H9 (cell line): Measurements from ENCODE around the gene MED27. TPM values are rescaled to one million over a fixed set of nuclear protein-coding genes. Genes with fewer than 3 reads are reported as not detected.

Experiments
- DNase-seq: peaks from one replicate; pipeline ENCODE4 v3.0.0-alpha.2; 2017
- H2AFZ ChIP-seq: one replicate; pipeline ENCODE4 v1.6.1; 2013; ENCODE audit warnings: mild to moderate bottlenecking, low read length, control low read depth, moderate library complexity
- H2AK5ac ChIP-seq: 2 replicates; pipeline ENCODE4 v1.6.1; 2013; ENCODE audit warnings: low read length, control low read depth, mixed read lengths; ENCODE audit not compliant: insufficient read length
- H2BK120ac ChIP-seq: one replicate; pipeline ENCODE4 v1.6.1; 2013; ENCODE audit warnings: low read depth, mild to moderate bottlenecking, low read length, control low read depth, inconsistent platforms; ENCODE audit not compliant: poor library complexity, severe bottlenecking
- H2BK12ac ChIP-seq: 2 replicates; pipeline ENCODE4 v1.6.1; 2013; ENCODE audit warnings: low read length, control low read depth, mixed read lengths, low read depth; ENCODE audit not compliant: insufficient read length
- H2BK15ac ChIP-seq: 2 replicates; pipeline ENCODE4 v1.6.1; 2013; ENCODE audit warnings: low read depth, low read length, control low read depth
- H2BK20ac ChIP-seq: one replicate; pipeline ENCODE4 v1.6.1; 2013; ENCODE audit warnings: low read depth, mild to moderate bottlenecking, low read length, control low read depth, inconsistent platforms; ENCODE audit not compliant: poor library complexity, severe bottlenecking
- H2BK5ac ChIP-seq: 2 replicates; pipeline ENCODE4 v1.6.1; 2013; ENCODE audit warnings: low read length, control low read depth, mixed read lengths; ENCODE audit not compliant: insufficient read length
- H3K14ac ChIP-seq: 2 replicates; pipeline ENCODE4 v1.6.1; 2013; ENCODE audit warnings: low read length, control low read depth; ENCODE audit not compliant: insufficient read depth
- H3K18ac ChIP-seq: 2 replicates; pipeline ENCODE4 v1.6.1; 2013; ENCODE audit warnings: low read depth, mild to moderate bottlenecking, mixed read lengths, low read length, control low read depth; ENCODE audit not compliant: insufficient read length
- H3K23ac ChIP-seq: 2 replicates; pipeline ENCODE4 v1.6.1; 2013; ENCODE audit warnings: low read length, control low read depth, mixed read lengths, low read depth; ENCODE audit not compliant: insufficient read length
- H3K23me2 ChIP-seq: 2 replicates; pipeline ENCODE4 v1.6.1; 2013; ENCODE audit warnings: low read depth, mild to moderate bottlenecking, mixed read lengths, low read length, control low read depth; ENCODE audit not compliant: insufficient read length, poor library complexity, severe bottlenecking
- H3K27ac ChIP-seq: 2 replicates; pipeline ENCODE4 v1.5.1; 2013; ENCODE audit warnings: low read length, control low read depth, mixed read lengths, low read depth; ENCODE audit not compliant: insufficient read length
- H3K27me3 ChIP-seq: 2 replicates; pipeline ENCODE4 v1.6.1; 2013; ENCODE audit warnings: low read length, control low read depth, inconsistent platforms; ENCODE audit not compliant: insufficient read depth
- H3K4ac ChIP-seq: 2 replicates; pipeline ENCODE4 v1.6.1; 2013; ENCODE audit warnings: low read depth, mild to moderate bottlenecking, control low read depth, inconsistent platforms, low read length, moderate library complexity
- H3K4me1 ChIP-seq: 2 replicates; pipeline ENCODE4 v1.6.1; 2013; ENCODE audit warnings: low read length, control low read depth, inconsistent platforms; ENCODE audit not compliant: insufficient read depth
- H3K4me2 ChIP-seq: 2 replicates; pipeline ENCODE4 v1.6.1; 2013; ENCODE audit warnings: low read length, control low read depth, mixed read lengths; ENCODE audit not compliant: insufficient read length, insufficient read depth
- H3K56ac ChIP-seq: 2 replicates; pipeline ENCODE4 v1.6.1; 2013; ENCODE audit warnings: low read depth, mild to moderate bottlenecking, mixed read lengths, low read length, control low read depth; ENCODE audit not compliant: insufficient read length
- H3K79me1 ChIP-seq: 2 replicates; pipeline ENCODE4 v1.6.1; 2013; ENCODE audit warnings: low read depth, mild to moderate bottlenecking, moderate library complexity, low read length, control low read depth, inconsistent platforms; ENCODE audit not compliant: insufficient read depth, poor library complexity, severe bottlenecking
- H3K79me2 ChIP-seq: 2 replicates; pipeline ENCODE4 v1.6.1; 2013; ENCODE audit warnings: low read length, control low read depth, inconsistent platforms; ENCODE audit not compliant: insufficient read depth
- H3K9ac ChIP-seq: 2 replicates; pipeline ENCODE4 v1.6.1; 2013; ENCODE audit warnings: low read length, control low read depth, mixed read lengths; ENCODE audit not compliant: insufficient read length; ENCODE audit errors: extremely low read depth
- H3K9me3 ChIP-seq: one replicate; pipeline ENCODE4 v1.6.1; 2013; ENCODE audit warnings: low read depth, low read length, inconsistent platforms; ENCODE audit not compliant: control insufficient read depth
- H3T11ph ChIP-seq: one replicate; pipeline ENCODE4 v1.6.1; 2013; ENCODE audit warnings: mild to moderate bottlenecking, low read length, control low read depth, inconsistent platforms
- H4K20me1 ChIP-seq: one replicate; pipeline ENCODE4 v1.6.1; 2013; ENCODE audit not compliant: control insufficient read depth, insufficient read length, insufficient read depth
- H4K5ac ChIP-seq: 2 replicates; pipeline ENCODE4 v1.6.1; 2013; ENCODE audit warnings: low read depth, mild to moderate bottlenecking, mixed read lengths, low read length, control low read depth; ENCODE audit not compliant: insufficient read length
- H4K8ac ChIP-seq: replicated peaks from 2 replicates; pipeline ENCODE4 v1.6.1; 2013; ENCODE audit warnings: low read length, control low read depth, mixed read lengths, low read depth; ENCODE audit not compliant: insufficient read length
- H4K91ac ChIP-seq: 2 replicates; pipeline ENCODE4 v1.6.1; 2013; ENCODE audit warnings: low read depth, mild to moderate bottlenecking, moderate library complexity, mixed read lengths, low read length, control low read depth; ENCODE audit not compliant: insufficient read length
- H3K27ac Mint-ChIP-seq, 3 experiments: 2 replicates in 2 of 3; 3 replicates in 1 of 3; pipeline ENCODE4 v1.8.0; 2020 to 2021; ENCODE audit warnings: mixed read lengths in 3 of 3, mild to moderate bottlenecking in 1 of 3, moderate library complexity in 1 of 3
- H3K27me3 Mint-ChIP-seq: 2 replicates; pipeline ENCODE4 v1.8.0; 2021; ENCODE audit warnings: low read depth, mild to moderate bottlenecking, moderate library complexity, mixed read lengths
- H3K36me3 Mint-ChIP-seq, 3 experiments: 2 replicates in 2 of 3; 3 replicates in 1 of 3; pipeline ENCODE4 v1.8.0; 2020 to 2021; ENCODE audit warnings: low read depth in 3 of 3, mixed read lengths in 3 of 3; ENCODE audit not compliant: insufficient read depth in 1 of 3
- H3K4me1 Mint-ChIP-seq, 2 experiments: 2 replicates each; pipeline ENCODE4 v1.8.0; 2020; ENCODE audit warnings: mixed read lengths in 2 of 2
- H3K4me3 Mint-ChIP-seq, 2 experiments: 2 replicates in 1 of 2; 3 replicates in 1 of 2; pipeline ENCODE4 v1.8.0; 2020 to 2021; ENCODE audit warnings: mild to moderate bottlenecking in 2 of 2, mixed read lengths in 2 of 2, moderate library complexity in 1 of 2
- H3K9me3 Mint-ChIP-seq, 2 experiments: 2 replicates in 1 of 2; 3 replicates in 1 of 2; pipeline ENCODE4 v1.8.0; 2020; ENCODE audit warnings: mild to moderate bottlenecking in 2 of 2, mixed read lengths in 2 of 2, moderate library complexity in 1 of 2
- CTCF ChIP-seq: fragments of 200-600 bp; sonication (generic); conservative IDR thresholded peaks from 3 replicates; pipeline ENCODE4 v1.8.0; 2021; ENCODE audit warnings: antibody characterized with exemption, mild to moderate bottlenecking
- WGBS: extraction: QIAGEN DNeasy Blood & Tissue Kit; methylation state at CpG from one replicate; pipeline ENCODE4 v1.1.7; 2013; ENCODE audit warnings: missing lambda C conversion rate, low lambda C conversion rate, mixed read lengths; ENCODE audit not compliant: insufficient read length; ENCODE audit errors: extremely low coverage; 5-methylcytosine and 5-hydroxymethylcytosine counted together
- total RNA-seq: library from RNA; stranded (reverse); gene quantifications from 2 replicates; pipeline ENCODE4 v1.2.1, GENCODE V29; 2021

Gene MED27
- total RNA-seq, 1 experiment from 2014 or later: 33.5 TPM

DNA sequence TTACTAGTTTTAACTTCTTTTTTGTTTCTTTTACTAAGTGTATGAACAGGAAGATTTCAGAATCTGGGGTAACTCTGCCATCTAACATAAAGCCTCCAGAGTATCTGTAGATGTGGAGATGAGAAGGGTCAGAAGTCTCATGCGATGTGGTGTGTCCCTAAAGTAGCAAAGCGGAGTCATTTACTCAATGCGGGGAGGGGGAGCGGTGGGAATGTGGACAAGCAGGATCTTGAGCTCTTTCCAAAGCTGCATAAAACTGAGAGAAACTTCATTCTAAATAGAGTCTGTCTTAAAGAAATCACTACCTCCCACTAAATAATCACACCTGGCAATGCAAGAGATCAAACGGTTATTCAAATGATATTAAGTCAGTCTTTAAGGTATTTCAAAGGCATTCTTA, 92.4 kb downstream of the MED27 start:
- no peak overlapping the region for H3K14ac ChIP-seq
- H3K9ac ChIP-seq: no peak overlapping the region
- no peak overlapping the region for H3T11ph ChIP-seq
- no peak for TF ChIP-seq CTCF
- Mint-ChIP-seq H3K4me3 (no peak overlapping the region), H3K27ac (peak overlapping the region in 1 of 3 experiments; percentile 6; a peak in 1 of 7 replicates), H3K4me1 (peaks cover 16 to 38% of the 10 kb centered on the region in 2 experiments), H3K36me3 (no peaks in the 10 kb centered on the region), H3K9me3 (no peaks in the 10 kb centered on the region), H3K27me3 (no peaks in the 10 kb centered on the region)
- no peak overlapping the region for H3K4ac ChIP-seq
- no peak overlapping the region for H3K23ac ChIP-seq
- H3K9me3 ChIP-seq: no peaks in the 10 kb centered on the region
- no peaks in the 10 kb centered on the region for H3K23me2 ChIP-seq
- H3K18ac ChIP-seq: no peak overlapping the region
- no peaks in the 10 kb centered on the region for H3K27me3 ChIP-seq
- DNase-seq: no peak
- no peak overlapping the region for H2BK120ac ChIP-seq
- H3K79me1 ChIP-seq: no peaks in the 10 kb centered on the region
- no peak overlapping the region for H2AFZ ChIP-seq
- H3K56ac ChIP-seq: no peak overlapping the region
- no peak overlapping the region for H4K8ac ChIP-seq
- peaks cover 3% of the 10 kb centered on the region; the same call in 1 of the 2 replicates for H3K4me1 ChIP-seq
- H3K79me2 ChIP-seq: no peaks in the 10 kb centered on the region
- H2AK5ac ChIP-seq: no peak overlapping the region
- no peak overlapping the region for H2BK20ac ChIP-seq
- peaks cover 2% of the 10 kb centered on the region for H4K20me1 ChIP-seq
- no peak overlapping the region for H2BK5ac ChIP-seq
- no peak overlapping the region for H2BK12ac ChIP-seq
- no peak overlapping the region for H4K91ac ChIP-seq
- no peak overlapping the region for H2BK15ac ChIP-seq
- H3K4me2 ChIP-seq: no peak overlapping the region
- H4K5ac ChIP-seq: no peak overlapping the region
- no CpG with 5 or more reads among the region's 5 CpGs for WGBS
- no peak overlapping the region for H3K27ac ChIP-seq
